Panc1 (cell line): ENCODE data around the gene ME2. TPM values are rescaled to one million over a fixed set of nuclear protein-coding genes. Genes with fewer than 3 reads are reported as not detected.
"Not testable (repeated sequence)": the region's sequence is repeated elsewhere in the genome, so short reads cannot be mapped to it uniquely, and the experiment has no call there.

Experiments used
- ATAC-seq: fragments of 200-7000 bp; cut with Tn5 transposase; 2 replicates; pipeline ENCODE4 v1.9.1; 2020; ENCODE audit warnings: mild to moderate bottlenecking, moderate library complexity
- BruUV-seq: library from RNA; stranded (reverse); fragments of 400-500 nt; replicated peaks from 2 replicates; lab custom pipeline; 2021; lab: Mats Ljungman, UMichigan
- CTCF ChIA-PET: fragments of 300-600 bp; sonication (Branson Sonifier 250); formaldehyde crosslinking; loops from one replicate; lab custom pipeline; 2022; ENCODE audit warnings: antibody characterized with exemption; lab: Charles Lee
- POLR2A ChIA-PET: fragments of 300-600 bp; sonication (Branson Sonifier 250); formaldehyde crosslinking; loops from one replicate; lab custom pipeline; 2022; ENCODE audit warnings: antibody characterized with exemption; lab: Charles Lee
- DNase-seq: peaks from one replicate; pipeline ENCODE4 v3.0.0-alpha.2; 2010; ENCODE audit warnings: low read depth, low spot score
- H3K27ac ChIP-seq: 2 replicates; pipeline ENCODE4 v1.5.1; 2011; ENCODE audit warnings: mild to moderate bottlenecking, low read length, inconsistent platforms
- H3K27me3 ChIP-seq: fragments of 200-500 bp; sonication (Bioruptor generic); 2 replicates; pipeline ENCODE4 v1.6.0; 2014; ENCODE audit warnings: low read length, inconsistent platforms; ENCODE audit not compliant: control insufficient read depth, insufficient read depth
- H3K36me3 ChIP-seq: fragments of 200-500 bp; sonication (Bioruptor generic); 2 replicates; pipeline ENCODE4 v1.5.1; 2014; ENCODE audit warnings: inconsistent platforms, mild to moderate bottlenecking, low read length, moderate library complexity; ENCODE audit not compliant: control insufficient read depth, insufficient read depth
- H3K4me1 ChIP-seq: 2 replicates; pipeline ENCODE4 v1.5.1; 2011; ENCODE audit warnings: inconsistent platforms, mild to moderate bottlenecking, low read length, moderate library complexity; ENCODE audit not compliant: control insufficient read depth, insufficient read depth
- H3K4me3 ChIP-seq, 2 experiments: 2 replicates each; pipeline ENCODE4 v1.5.1; 2011 to 2012; ENCODE audit warnings: low read depth in 2 of 2, low read length in 2 of 2, mild to moderate bottlenecking in 2 of 2, inconsistent platforms in 1 of 2, moderate library complexity in 1 of 2
- H3K9me3 ChIP-seq: fragments of 200-500 bp; sonication (Bioruptor generic); 2 replicates; pipeline ENCODE4 v1.5.1; 2014; ENCODE audit warnings: low read depth, mild to moderate bottlenecking, inconsistent platforms, low read length, moderate library complexity; ENCODE audit not compliant: control insufficient read depth, insufficient read depth
- CTCF ChIP-seq: fragments of 450-650 bp; IDR thresholded peaks from 2 replicates; pipeline ENCODE4 v1.5.1; 2017; ENCODE audit warnings: mild to moderate bottlenecking
- POLR2AphosphoS5 ChIP-seq: IDR thresholded peaks from 2 replicates; pipeline ENCODE4 v1.6.1; 2012; ENCODE audit warnings: mild to moderate bottlenecking, low read depth, low read length, moderate library complexity
- REST ChIP-seq, 2 experiments: IDR thresholded peaks; 2 replicates each; pipeline ENCODE4 v1.6.1; 2011 to 2012; ENCODE audit warnings: low read depth in 2 of 2, control low read depth in 1 of 2, low read length in 1 of 2, mild to moderate bottlenecking in 1 of 2, moderate library complexity in 1 of 2; ENCODE audit not compliant: insufficient read depth in 1 of 2
- SIN3A ChIP-seq: IDR thresholded peaks from 2 replicates; pipeline ENCODE4 v1.6.1; 2012; ENCODE audit warnings: low read depth, mild to moderate bottlenecking, low read length, moderate library complexity, borderline replicate concordance; ENCODE audit not compliant: insufficient read depth
- TCF7L2 ChIP-seq: IDR thresholded peaks from 2 replicates; pipeline ENCODE4 v1.6.1; 2011; ENCODE audit warnings: mild to moderate bottlenecking, low read depth, low read length, inconsistent platforms
- in situ Hi-C: cut with HindIII; loops from 2 replicates; pipeline ENCODE4 v1.10.0; 2016; ENCODE audit warnings: low sequenced_read_pairs, low pct_unique_long_range_greater_than_20kb
- intact Hi-C: fragments of 100-400 bp; cut with micrococcal nuclease; formaldehyde crosslinking; loops from one replicate; pipeline ENCODE4 v1.10.0; 2022; ENCODE audit not compliant: unreplicated experiment
- total RNA-seq: library from RNA; stranded (reverse); gene quantifications from one replicate; pipeline ENCODE4 v1.2.1, GENCODE V29; 2021; ENCODE audit not compliant: unreplicated experiment

Gene ME2
- total RNA-seq, 1 experiment from 2014 or later = 38.2 TPM

- intact Hi-C loops = no loop called here
- no peak for TF ChIP-seq REST (IDR thresholded peaks at IDR 0.05; ENCODE audit: insufficient read depth in 1 of 2, low read depth in 2 of 2, low read length in 1 of 2)
- TF ChIP-seq SIN3A = no peak
- TF ChIP-seq TCF7L2 = no peak
- TF ChIP-seq POLR2AphosphoS5 = no peak
- TF ChIP-seq CTCF = no peak
- in situ Hi-C loops = no loop called here
Measured at GRCh38 chr18:50994031-50994430, 115.1 kb downstream of the ME2 start.

GRCh38 chr18:51003174-51003573 lies 124.3 kb downstream of the ME2 start:
- POLR2A ChIA-PET, H3K36me3 ChIP-seq, ATAC-seq, DNase-seq, intact Hi-C loops, CTCF ChIA-PET, H3K4me3 ChIP-seq, H3K9me3 ChIP-seq, H3K27me3 ChIP-seq, BruUV-seq, in situ Hi-C loops, H3K27ac ChIP-seq, H3K4me1 ChIP-seq: not testable (repeated sequence)

More at GRCh38 chr18:50994031-50994430, 115.1 kb downstream of the ME2 start:
- POLR2A ChIA-PET = no interaction called here
- H3K4me3 ChIP-seq = no peak overlapping the region
- H3K27me3 ChIP-seq = no peaks in the 10 kb centered on the region
- no peaks in the 10 kb centered on the region for H3K36me3 ChIP-seq
- H3K27ac ChIP-seq = no peak overlapping the region
- DNase-seq (no peak), ATAC-seq (no peak)
- H3K9me3 ChIP-seq = no peaks in the 10 kb centered on the region
- BruUV-seq = no TSS peak
- CTCF ChIA-PET = no interaction called here
- no peaks in the 10 kb centered on the region for H3K4me1 ChIP-seq

Other genes with a start within 250 kb of the ME2 start
- not detected for gene MRO, start 59.1 kb upstream of the ME2 start, total RNA-seq
- gene ELAC1, start 88.9 kb downstream of the ME2 start, total RNA-seq = 4.6 TPM
- gene SMAD4, start 151.1 kb downstream of the ME2 start, total RNA-seq = 61.3 TPM